ENCODE measurements around the gene DND1.
"Not testable (repeated sequence)": the region's sequence is repeated elsewhere in the genome, so short reads cannot be mapped to it uniquely, and the experiment has no call there.

GRCh38 chr5:140624886-140625285, 48.5 kb downstream of the DND1 start:
- not testable (repeated sequence) for TF ChIP-seq POLR2A, CTCF, POLR2AphosphoS5 (IDR thresholded peaks at IDR 0.05)
